GM20431 (cell line): ENCODE data around the gene NHS.

Experiments
- in situ Hi-C: fragments of 300-500 bp; cut with MseI, MboI; formaldehyde crosslinking; loops from one replicate; pipeline ENCODE4 v1.15.0; 2020; ENCODE audit warnings: low sequenced_read_pairs; ENCODE audit not compliant: unreplicated experiment

NHS gene

GRCh38 chrX:17531500-17531899 is 156.5 kb downstream of the NHS start:
- in situ Hi-C loops = no loop called here

- in situ Hi-C loops = no loop called here
Observed at GRCh38 chrX:17535229-17535628, 160.2 kb downstream of the NHS start.

GRCh38 chrX:17537723-17538243 is 162.8 kb downstream of the NHS start:
- in situ Hi-C loops = no loop called here

- in situ Hi-C loops = no loop called here
Observed at GRCh38 chrX:17542123-17542522, 167.1 kb downstream of the NHS start.

GRCh38 chrX:17544821-17545220 is 169.8 kb downstream of the NHS start:
- in situ Hi-C loops = no loop called here

- in situ Hi-C loops = no loop called here
Observed at GRCh38 chrX:17546356-17546755, 171.4 kb downstream of the NHS start.

- in situ Hi-C loops = no loop called here
Observed at GRCh38 chrX:17547658-17548057, 172.7 kb downstream of the NHS start.

- in situ Hi-C loops = no loop called here
Observed at GRCh38 chrX:17549107-17549651, 174.2 kb downstream of the NHS start.

- in situ Hi-C loops = no loop called here
Observed at GRCh38 chrX:17550011-17550410, 175.0 kb downstream of the NHS start.

GRCh38 chrX:17552044-17552650 is 177.1 kb downstream of the NHS start:
- in situ Hi-C loops = no loop called here

GRCh38 chrX:17553469-17553868 is 178.5 kb downstream of the NHS start:
- in situ Hi-C loops = no loop called here

GRCh38 chrX:17553961-17554482 is 179.0 kb downstream of the NHS start:
- in situ Hi-C loops = no loop called here

- in situ Hi-C loops = no loop called here
Observed at GRCh38 chrX:17554914-17555313, 179.9 kb downstream of the NHS start.

GRCh38 chrX:17555846-17556245 is 180.8 kb downstream of the NHS start:
- in situ Hi-C loops = no loop called here

GRCh38 chrX:17559728-17560379 is 184.9 kb downstream of the NHS start:
- in situ Hi-C loops = no loop called here

- in situ Hi-C loops = no loop called here
Observed at GRCh38 chrX:17560385-17560784, 185.4 kb downstream of the NHS start.

- in situ Hi-C loops = no loop called here
Observed at GRCh38 chrX:17563076-17563475, 188.1 kb downstream of the NHS start.

GRCh38 chrX:17563515-17563914 is 188.5 kb downstream of the NHS start:
- in situ Hi-C loops = no loop called here

GRCh38 chrX:17564689-17565409 is 189.8 kb downstream of the NHS start:
- in situ Hi-C loops = no loop called here

- in situ Hi-C loops = no loop called here
Observed at GRCh38 chrX:17566740-17567139, 191.7 kb downstream of the NHS start.

- in situ Hi-C loops = no loop called here
Observed at GRCh38 chrX:17567187-17567586, 192.2 kb downstream of the NHS start.
